WTC11 (cell line): ENCODE measurements around the gene MSANTD1. TPM values are rescaled to one million over a fixed set of nuclear protein-coding genes. Genes with fewer than 3 reads are reported as not detected.

ENCODE experiments used
- ATAC-seq: fragments of 200-7000 bp; cut with Tn5 transposase; 2 replicates; pipeline ENCODE4 v1.10.0; 2021; ENCODE audit warnings: mild to moderate bottlenecking, moderate library complexity
- CTCF ChIA-PET: fragments of 300-600 bp; sonication (Branson Sonifier 250); formaldehyde crosslinking; loops from one replicate; lab custom pipeline; 2021; ENCODE audit warnings: antibody characterized with exemption; lab: Charles Lee
- POLR2A ChIA-PET: fragments of 350-600 bp; sonication (Branson Sonifier 250); formaldehyde crosslinking; loops from one replicate; lab custom pipeline; 2021; ENCODE audit warnings: antibody characterized with exemption; lab: Charles Lee
- DNase-seq: peaks from one replicate; pipeline ENCODE4 v3.0.0; 2021; ENCODE audit warnings: low spot score
- H3K27ac Mint-ChIP-seq: 2 replicates; pipeline ENCODE4 v1.8.0; 2021; ENCODE audit warnings: mixed read lengths
- H3K27me3 Mint-ChIP-seq: 2 replicates; pipeline ENCODE4 v1.8.0; 2021; ENCODE audit warnings: low read depth, mild to moderate bottlenecking, moderate library complexity, mixed read lengths
- H3K36me3 Mint-ChIP-seq: 2 replicates; pipeline ENCODE4 v1.8.0; 2021; ENCODE audit warnings: mixed read lengths
- H3K4me1 Mint-ChIP-seq: 2 replicates; pipeline ENCODE4 v1.8.0; 2022; ENCODE audit warnings: mixed read lengths
- H3K4me3 Mint-ChIP-seq: 2 replicates; pipeline ENCODE4 v1.8.0; 2021; ENCODE audit warnings: mild to moderate bottlenecking, moderate library complexity, mixed read lengths
- H3K9me3 Mint-ChIP-seq: 2 replicates; pipeline ENCODE4 v1.8.0; 2021; ENCODE audit warnings: mixed read lengths
- FOXJ3 ChIP-seq: sonication (generic); formaldehyde crosslinking; IDR thresholded peaks from 2 replicates; pipeline ENCODE4 v1.9.0; 2021; ENCODE audit warnings: missing genetic modification reagents, mild to moderate bottlenecking, borderline replicate concordance
- IRF2 ChIP-seq: sonication (generic); formaldehyde crosslinking; IDR thresholded peaks from 2 replicates; pipeline ENCODE4 v1.8.0; 2022; ENCODE audit warnings: low read depth, missing genetic modification reagents, borderline replicate concordance
- MXD4 ChIP-seq: fragments of 250-450 bp; sonication (Bioruptor Pico); IDR thresholded peaks from 2 replicates; pipeline ENCODE4 v1.8.0; 2021; ENCODE audit warnings: mild to moderate bottlenecking, moderate library complexity, borderline replicate concordance
- SMAD4 ChIP-seq: sonication (generic); formaldehyde crosslinking; IDR thresholded peaks from 2 replicates; pipeline ENCODE4 v1.8.0; 2022; ENCODE audit warnings: mild to moderate bottlenecking, missing genetic modification reagents
- TCF7 ChIP-seq: sonication (generic); formaldehyde crosslinking; IDR thresholded peaks from 2 replicates; pipeline ENCODE4 v1.8.0; 2022; ENCODE audit warnings: mild to moderate bottlenecking, low read depth, missing genetic modification reagents, moderate library complexity
- TEAD1 ChIP-seq: sonication (generic); formaldehyde crosslinking; IDR thresholded peaks from 2 replicates; pipeline ENCODE4 v1.8.0; 2022; ENCODE audit warnings: mild to moderate bottlenecking, missing genetic modification reagents
- ZNF121 ChIP-seq: sonication (generic); formaldehyde crosslinking; IDR thresholded peaks from 2 replicates; pipeline ENCODE4 v1.8.0; 2023; ENCODE audit warnings: missing genetic modification reagents
- ZNF138 ChIP-seq: sonication (generic); formaldehyde crosslinking; conservative IDR thresholded peaks from 2 replicates; pipeline ENCODE4 v1.8.1; 2022; ENCODE audit warnings: mild to moderate bottlenecking, moderate library complexity, missing genetic modification reagents
- ZNF219 ChIP-seq: sonication (generic); formaldehyde crosslinking; IDR thresholded peaks from 2 replicates; pipeline ENCODE4 v1.8.0; 2023; ENCODE audit warnings: missing genetic modification reagents, mild to moderate bottlenecking, borderline replicate concordance
- ZNF263 ChIP-seq: sonication (generic); formaldehyde crosslinking; IDR thresholded peaks from 2 replicates; pipeline ENCODE4 v1.8.1; 2022; ENCODE audit warnings: low read depth, mild to moderate bottlenecking, moderate library complexity, missing genetic modification reagents
- total RNA-seq: library from RNA; stranded (reverse); gene quantifications from 3 replicates; pipeline ENCODE4 v1.2.3, GENCODE V29; 2021
- TF ChIP-seq, protein P1 (sequence below): fragments of 250-450 bp; sonication (Bioruptor Pico); IDR thresholded peaks from 2 replicates; pipeline ENCODE4 v1.9.0; 2021; ENCODE audit warnings: mild to moderate bottlenecking
- TF ChIP-seq, protein P2 (sequence below): fragments of 250-450 bp; sonication (Bioruptor Pico); IDR thresholded peaks from 2 replicates; pipeline ENCODE4 v1.9.0; 2021; ENCODE audit warnings: mild to moderate bottlenecking
- TF ChIP-seq, protein P3 (sequence below): sonication (generic); formaldehyde crosslinking; conservative IDR thresholded peaks from 2 replicates; pipeline ENCODE4 v1.8.1; 2022; ENCODE audit warnings: mild to moderate bottlenecking, missing genetic modification reagents
- TF ChIP-seq, protein P4 (sequence below): sonication (generic); formaldehyde crosslinking; conservative IDR thresholded peaks from 2 replicates; pipeline ENCODE4 v1.8.1; 2023; ENCODE audit warnings: mild to moderate bottlenecking, low read depth, missing genetic modification reagents, moderate library complexity
- TF ChIP-seq, protein P5 (sequence below): sonication (generic); formaldehyde crosslinking; IDR thresholded peaks from 2 replicates; pipeline ENCODE4 v1.8.1; 2023; ENCODE audit warnings: mild to moderate bottlenecking, missing genetic modification reagents
- TF ChIP-seq, protein P6 (sequence below): sonication (generic); formaldehyde crosslinking; IDR thresholded peaks from 2 replicates; pipeline ENCODE4 v1.8.1; 2023; ENCODE audit warnings: mild to moderate bottlenecking, missing genetic modification reagents
- TF ChIP-seq, protein P7 (sequence below): sonication (generic); formaldehyde crosslinking; IDR thresholded peaks from 2 replicates; pipeline ENCODE4 v1.8.1; 2023; ENCODE audit warnings: mild to moderate bottlenecking, missing genetic modification reagents, moderate library complexity

The MSANTD1 gene
- total RNA-seq, 1 experiment from 2014 or later, result 0.98 TPM

DNA sequence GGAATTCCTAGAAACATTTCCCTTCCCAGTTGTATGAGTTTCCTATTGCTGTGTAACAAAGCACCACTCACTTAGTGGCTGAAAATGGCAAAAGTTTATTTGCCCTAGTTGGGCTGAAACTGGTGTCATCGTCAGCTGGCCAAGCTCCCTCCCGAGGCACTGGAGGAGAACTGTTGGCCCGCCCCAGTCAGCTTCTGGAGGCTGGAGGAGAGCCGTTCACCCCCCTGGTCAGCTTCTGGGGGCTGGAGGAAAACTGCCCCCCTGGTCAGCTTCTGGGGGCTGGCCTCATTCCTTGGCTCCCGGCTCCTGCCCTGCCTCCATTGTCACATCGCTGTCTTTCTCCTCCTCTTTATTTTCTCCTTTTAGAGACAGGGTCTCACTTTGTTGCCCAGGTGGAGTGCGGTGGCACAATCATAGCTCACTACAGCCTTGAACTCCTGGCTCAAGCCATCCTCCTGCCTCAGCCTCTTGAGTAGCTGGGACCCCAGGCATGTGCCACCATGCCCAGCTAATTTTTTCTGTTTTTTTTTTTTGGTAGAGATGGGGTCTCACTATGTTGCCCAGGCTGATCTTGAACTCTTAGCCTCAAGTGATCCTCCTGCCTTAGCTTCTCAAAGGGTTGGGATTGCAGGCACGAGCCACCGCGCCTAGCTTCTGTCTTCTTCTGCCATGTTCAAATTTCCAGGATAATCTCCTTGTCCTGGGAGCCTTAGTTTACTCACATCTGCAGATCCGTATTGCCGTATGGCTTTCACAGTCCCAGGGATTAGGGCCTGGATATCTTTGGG, 47.1 kb downstream of the MSANTD1 start:
- no peak overlapping the region for H3K27ac Mint-ChIP-seq
- peak; percentile 60; the same call in 1 of the 2 replicates for TF ChIP-seq ZNF121 (CRISPR knock-in tag)
- TF ChIP-seq IRF2 (CRISPR knock-in tag), result no peak
- TF ChIP-seq, all 79 proteins: peak for 1
- H3K36me3 Mint-ChIP-seq, result no peaks in the 10 kb centered on the region
- DNase-seq, result no peak
- H3K9me3 Mint-ChIP-seq, result no peaks in the 10 kb centered on the region
- no peak overlapping the region for H3K4me3 Mint-ChIP-seq
- peaks cover 11% of the 10 kb centered on the region for H3K27me3 Mint-ChIP-seq
- peaks cover 31% of the 10 kb centered on the region for H3K4me1 Mint-ChIP-seq
- ChIA-PET POLR2A (no interaction called here), CTCF (interaction anchor here (1.3 to 1.4 kb wide), 2 partner anchors 23 to 28 kb away, joined by 3 to 9 read pairs; no protein-coding TSS in a partner anchor)
- no peak for ATAC-seq

DNA sequence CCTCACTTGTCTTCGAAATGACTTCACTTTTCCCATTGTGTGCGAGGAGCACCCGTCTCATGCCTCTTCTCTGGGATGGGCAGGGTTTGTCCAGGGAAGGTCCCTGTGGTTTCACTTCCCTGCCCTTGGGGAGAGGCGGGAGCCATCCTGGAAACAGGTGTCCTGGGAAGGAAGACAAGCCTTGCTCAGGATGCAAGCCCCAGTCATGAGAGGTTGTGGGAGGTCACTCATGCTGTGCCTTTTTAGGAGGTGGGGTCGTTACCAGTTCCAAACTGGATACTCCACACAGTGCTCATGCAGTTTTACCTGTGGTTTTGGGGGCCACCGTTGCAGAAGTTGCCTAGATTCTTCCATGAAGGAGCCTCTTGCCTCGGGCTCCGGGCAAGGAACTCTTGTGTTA, 47.7 kb downstream of the MSANTD1 start:
- Mint-ChIP-seq H3K27me3 (peaks cover 6% of the 10 kb centered on the region), H3K27ac (no peak overlapping the region), H3K36me3 (no peaks in the 10 kb centered on the region), H3K9me3 (no peaks in the 10 kb centered on the region), H3K4me1 (peaks cover 27% of the 10 kb centered on the region), H3K4me3 (no peak overlapping the region)
- ATAC-seq (no peak), DNase-seq (no peak)
- CTCF ChIA-PET, result interaction anchor here (4.2 kb wide), 1 partner anchor 22 kb away, joined by 22 read pairs; no protein-coding TSS in a partner anchor
- POLR2A ChIA-PET, result no interaction called here
- TF ChIP-seq, protein P1, sequence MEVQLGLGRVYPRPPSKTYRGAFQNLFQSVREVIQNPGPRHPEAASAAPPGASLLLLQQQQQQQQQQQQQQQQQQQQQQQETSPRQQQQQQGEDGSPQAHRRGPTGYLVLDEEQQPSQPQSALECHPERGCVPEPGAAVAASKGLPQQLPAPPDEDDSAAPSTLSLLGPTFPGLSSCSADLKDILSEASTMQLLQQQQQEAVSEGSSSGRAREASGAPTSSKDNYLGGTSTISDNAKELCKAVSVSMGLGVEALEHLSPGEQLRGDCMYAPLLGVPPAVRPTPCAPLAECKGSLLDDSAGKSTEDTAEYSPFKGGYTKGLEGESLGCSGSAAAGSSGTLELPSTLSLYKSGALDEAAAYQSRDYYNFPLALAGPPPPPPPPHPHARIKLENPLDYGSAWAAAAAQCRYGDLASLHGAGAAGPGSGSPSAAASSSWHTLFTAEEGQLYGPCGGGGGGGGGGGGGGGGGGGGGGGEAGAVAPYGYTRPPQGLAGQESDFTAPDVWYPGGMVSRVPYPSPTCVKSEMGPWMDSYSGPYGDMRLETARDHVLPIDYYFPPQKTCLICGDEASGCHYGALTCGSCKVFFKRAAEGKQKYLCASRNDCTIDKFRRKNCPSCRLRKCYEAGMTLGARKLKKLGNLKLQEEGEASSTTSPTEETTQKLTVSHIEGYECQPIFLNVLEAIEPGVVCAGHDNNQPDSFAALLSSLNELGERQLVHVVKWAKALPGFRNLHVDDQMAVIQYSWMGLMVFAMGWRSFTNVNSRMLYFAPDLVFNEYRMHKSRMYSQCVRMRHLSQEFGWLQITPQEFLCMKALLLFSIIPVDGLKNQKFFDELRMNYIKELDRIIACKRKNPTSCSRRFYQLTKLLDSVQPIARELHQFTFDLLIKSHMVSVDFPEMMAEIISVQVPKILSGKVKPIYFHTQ (CRISPR knock-in tag), result no peak
- no peak for TF ChIP-seq TCF7 (CRISPR knock-in tag)
- TF ChIP-seq ZNF219 (CRISPR knock-in tag), result no peak
- TF ChIP-seq IRF2 (CRISPR knock-in tag), result no peak
- TF ChIP-seq FOXJ3 (CRISPR knock-in tag), result no peak
- TF ChIP-seq, protein P2, sequence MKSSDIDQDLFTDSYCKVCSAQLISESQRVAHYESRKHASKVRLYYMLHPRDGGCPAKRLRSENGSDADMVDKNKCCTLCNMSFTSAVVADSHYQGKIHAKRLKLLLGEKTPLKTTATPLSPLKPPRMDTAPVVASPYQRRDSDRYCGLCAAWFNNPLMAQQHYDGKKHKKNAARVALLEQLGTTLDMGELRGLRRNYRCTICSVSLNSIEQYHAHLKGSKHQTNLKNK, result no peak

DNA sequence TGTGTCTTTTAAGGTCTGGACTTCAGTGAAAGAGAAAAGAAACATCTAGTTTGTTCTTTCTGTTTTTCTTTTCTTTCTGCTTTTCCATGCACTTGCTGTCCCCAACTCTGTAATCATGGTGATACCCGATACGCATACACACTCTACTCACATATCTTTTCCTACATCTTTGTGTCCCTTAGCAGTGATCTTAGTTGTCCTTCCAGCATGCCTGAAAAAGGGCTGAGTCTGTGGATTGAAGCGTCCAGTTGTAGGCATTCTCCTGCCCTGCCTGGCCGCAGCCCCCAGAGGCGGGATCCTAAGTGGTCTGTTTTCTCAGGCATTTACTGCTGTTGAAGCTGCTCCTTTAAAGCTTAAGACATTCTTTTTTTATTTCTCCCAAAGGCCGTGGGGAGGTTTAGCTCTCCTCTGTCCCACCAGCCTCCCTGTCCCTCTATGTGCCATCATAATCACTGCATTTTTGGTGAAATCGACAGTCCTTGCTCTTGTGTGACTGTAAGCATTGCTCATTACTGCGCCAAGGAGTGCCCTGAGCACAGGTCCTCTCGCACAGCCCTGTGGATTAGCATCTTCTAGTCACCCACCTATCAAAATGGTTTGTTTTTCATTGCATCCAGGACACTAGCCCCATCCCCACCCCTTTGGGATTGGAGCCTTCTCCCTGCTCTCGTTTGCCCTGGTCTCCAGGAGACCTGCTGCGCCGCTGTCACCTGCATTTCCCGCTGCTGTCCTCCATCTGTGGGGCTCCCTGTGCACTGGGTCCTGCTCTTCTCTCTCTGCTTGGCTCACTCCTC, 48.3 kb downstream of the MSANTD1 start:
- DNase-seq, result no peak
- no peak for TF ChIP-seq ZNF263 (CRISPR knock-in tag)
- TF ChIP-seq ZNF138 (CRISPR knock-in tag), result no peak
- TF ChIP-seq, protein P3, sequence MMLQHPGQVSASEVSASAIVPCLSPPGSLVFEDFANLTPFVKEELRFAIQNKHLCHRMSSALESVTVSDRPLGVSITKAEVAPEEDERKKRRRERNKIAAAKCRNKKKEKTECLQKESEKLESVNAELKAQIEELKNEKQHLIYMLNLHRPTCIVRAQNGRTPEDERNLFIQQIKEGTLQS (CRISPR knock-in tag), result no peak
- TF ChIP-seq ZNF121 (CRISPR knock-in tag), result no peak
- TF ChIP-seq, protein P4, sequence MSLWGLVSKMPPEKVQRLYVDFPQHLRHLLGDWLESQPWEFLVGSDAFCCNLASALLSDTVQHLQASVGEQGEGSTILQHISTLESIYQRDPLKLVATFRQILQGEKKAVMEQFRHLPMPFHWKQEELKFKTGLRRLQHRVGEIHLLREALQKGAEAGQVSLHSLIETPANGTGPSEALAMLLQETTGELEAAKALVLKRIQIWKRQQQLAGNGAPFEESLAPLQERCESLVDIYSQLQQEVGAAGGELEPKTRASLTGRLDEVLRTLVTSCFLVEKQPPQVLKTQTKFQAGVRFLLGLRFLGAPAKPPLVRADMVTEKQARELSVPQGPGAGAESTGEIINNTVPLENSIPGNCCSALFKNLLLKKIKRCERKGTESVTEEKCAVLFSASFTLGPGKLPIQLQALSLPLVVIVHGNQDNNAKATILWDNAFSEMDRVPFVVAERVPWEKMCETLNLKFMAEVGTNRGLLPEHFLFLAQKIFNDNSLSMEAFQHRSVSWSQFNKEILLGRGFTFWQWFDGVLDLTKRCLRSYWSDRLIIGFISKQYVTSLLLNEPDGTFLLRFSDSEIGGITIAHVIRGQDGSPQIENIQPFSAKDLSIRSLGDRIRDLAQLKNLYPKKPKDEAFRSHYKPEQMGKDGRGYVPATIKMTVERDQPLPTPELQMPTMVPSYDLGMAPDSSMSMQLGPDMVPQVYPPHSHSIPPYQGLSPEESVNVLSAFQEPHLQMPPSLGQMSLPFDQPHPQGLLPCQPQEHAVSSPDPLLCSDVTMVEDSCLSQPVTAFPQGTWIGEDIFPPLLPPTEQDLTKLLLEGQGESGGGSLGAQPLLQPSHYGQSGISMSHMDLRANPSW, result no peak
- TF ChIP-seq, protein P5, sequence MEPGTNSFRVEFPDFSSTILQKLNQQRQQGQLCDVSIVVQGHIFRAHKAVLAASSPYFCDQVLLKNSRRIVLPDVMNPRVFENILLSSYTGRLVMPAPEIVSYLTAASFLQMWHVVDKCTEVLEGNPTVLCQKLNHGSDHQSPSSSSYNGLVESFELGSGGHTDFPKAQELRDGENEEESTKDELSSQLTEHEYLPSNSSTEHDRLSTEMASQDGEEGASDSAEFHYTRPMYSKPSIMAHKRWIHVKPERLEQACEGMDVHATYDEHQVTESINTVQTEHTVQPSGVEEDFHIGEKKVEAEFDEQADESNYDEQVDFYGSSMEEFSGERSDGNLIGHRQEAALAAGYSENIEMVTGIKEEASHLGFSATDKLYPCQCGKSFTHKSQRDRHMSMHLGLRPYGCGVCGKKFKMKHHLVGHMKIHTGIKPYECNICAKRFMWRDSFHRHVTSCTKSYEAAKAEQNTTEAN (CRISPR knock-in tag), result no peak
- TF ChIP-seq, protein P6, sequence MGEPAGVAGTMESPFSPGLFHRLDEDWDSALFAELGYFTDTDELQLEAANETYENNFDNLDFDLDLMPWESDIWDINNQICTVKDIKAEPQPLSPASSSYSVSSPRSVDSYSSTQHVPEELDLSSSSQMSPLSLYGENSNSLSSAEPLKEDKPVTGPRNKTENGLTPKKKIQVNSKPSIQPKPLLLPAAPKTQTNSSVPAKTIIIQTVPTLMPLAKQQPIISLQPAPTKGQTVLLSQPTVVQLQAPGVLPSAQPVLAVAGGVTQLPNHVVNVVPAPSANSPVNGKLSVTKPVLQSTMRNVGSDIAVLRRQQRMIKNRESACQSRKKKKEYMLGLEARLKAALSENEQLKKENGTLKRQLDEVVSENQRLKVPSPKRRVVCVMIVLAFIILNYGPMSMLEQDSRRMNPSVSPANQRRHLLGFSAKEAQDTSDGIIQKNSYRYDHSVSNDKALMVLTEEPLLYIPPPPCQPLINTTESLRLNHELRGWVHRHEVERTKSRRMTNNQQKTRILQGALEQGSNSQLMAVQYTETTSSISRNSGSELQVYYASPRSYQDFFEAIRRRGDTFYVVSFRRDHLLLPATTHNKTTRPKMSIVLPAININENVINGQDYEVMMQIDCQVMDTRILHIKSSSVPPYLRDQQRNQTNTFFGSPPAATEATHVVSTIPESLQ (CRISPR knock-in tag), result no peak
- no peak for TF ChIP-seq MXD4 (CRISPR knock-in tag)
- TF ChIP-seq, protein P7, sequence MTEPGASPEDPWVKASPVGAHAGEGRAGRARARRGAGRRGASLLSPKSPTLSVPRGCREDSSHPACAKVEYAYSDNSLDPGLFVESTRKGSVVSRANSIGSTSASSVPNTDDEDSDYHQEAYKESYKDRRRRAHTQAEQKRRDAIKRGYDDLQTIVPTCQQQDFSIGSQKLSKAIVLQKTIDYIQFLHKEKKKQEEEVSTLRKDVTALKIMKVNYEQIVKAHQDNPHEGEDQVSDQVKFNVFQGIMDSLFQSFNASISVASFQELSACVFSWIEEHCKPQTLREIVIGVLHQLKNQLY, result no peak
- TF ChIP-seq TEAD1 (CRISPR knock-in tag), result no peak
- TF ChIP-seq SMAD4 (CRISPR knock-in tag), result no peak

More for the DNA sequence above, 48.3 kb downstream of the MSANTD1 start:
- Mint-ChIP-seq H3K36me3 (no peaks in the 10 kb centered on the region), H3K4me1 (peaks cover 25% of the 10 kb centered on the region), H3K9me3 (no peaks in the 10 kb centered on the region), H3K4me3 (no peak overlapping the region), H3K27me3 (peaks cover 3% of the 10 kb centered on the region; the same call in 1 of the 2 replicates), H3K27ac (peak overlapping the region; percentile 23)
- ChIA-PET CTCF (interaction anchor here (4.2 kb wide), 1 partner anchor 21 kb away, joined by 22 read pairs; no protein-coding TSS in a partner anchor), POLR2A (no interaction called here)
- ATAC-seq, result no peak
